H4 (cell line): ENCODE results near the gene GP1BB. TPM values are rescaled to one million over a fixed set of nuclear protein-coding genes. Genes with fewer than 3 reads are reported as not detected.
"Not testable (repeated sequence)": the region's sequence is repeated elsewhere in the genome, so short reads cannot be mapped to it uniquely, and the experiment has no call there.

Experiments used
- DNase-seq: peaks from one replicate; pipeline ENCODE4 v3.0.0-alpha.2; 2015; ENCODE audit warnings: low spot score
- total RNA-seq: library from RNA; depleted of rRNA; stranded (reverse); fragments of >200 nt; shearing (Covaris generic); gene quantifications from 2 replicates; pipeline ENCODE4 v1.2.3, GENCODE V29; 2014

Gene GP1BB
- total RNA-seq, 1 experiment from 2014 or later: 1.3 TPM

GRCh38 chr22:19714312-19715187 is 8.8 kb upstream of the GP1BB start, which contains the start of gene SEPTIN5:
Gene SEPTIN5 (plus strand): TSS chr22:19714503. CDS start chr22:19714589, 86 bp downstream.
- DNase-seq: no peak

- no peak for DNase-seq
Measured at GRCh38 chr22:19715188-19715930, 8.0 kb upstream of the GP1BB start.

DNA sequence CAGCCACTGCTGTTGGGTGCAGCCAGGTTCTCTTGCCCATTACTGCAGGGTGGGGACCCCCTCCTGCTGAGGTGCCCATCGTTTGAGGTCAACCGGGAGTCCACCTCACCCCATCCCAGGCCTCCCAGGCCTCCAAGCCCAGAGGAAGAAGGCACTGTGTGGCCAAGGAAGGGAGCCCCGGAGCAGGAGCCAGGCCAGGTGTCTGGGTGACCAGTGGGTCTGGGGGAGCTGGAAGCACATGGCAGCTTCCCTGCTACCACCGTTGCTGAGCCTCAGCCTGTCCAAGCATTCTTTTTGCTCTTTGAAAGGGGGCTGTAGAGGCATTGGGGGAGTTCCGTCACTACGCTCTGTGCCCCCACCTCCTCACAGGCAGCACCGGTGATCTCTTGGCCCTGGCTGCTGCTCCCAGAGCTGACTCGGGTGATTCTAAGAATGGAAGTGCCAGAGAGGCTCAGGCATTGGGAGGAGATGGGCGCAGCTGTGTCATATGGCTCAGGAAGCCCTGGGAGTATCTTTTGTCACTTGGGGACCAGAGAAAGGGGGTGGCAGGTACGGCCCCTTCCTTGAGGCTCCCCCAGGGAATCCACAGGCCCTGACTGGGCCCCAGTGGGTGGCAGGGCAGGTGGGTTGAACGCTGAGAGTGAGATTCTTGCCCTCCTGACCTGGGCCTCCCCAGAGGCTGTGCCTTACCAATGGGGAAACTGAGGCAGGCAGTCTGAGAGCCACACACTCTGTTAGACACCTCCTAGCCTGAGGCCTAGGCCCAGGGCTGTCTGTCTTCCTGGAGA is 7.1 kb upstream of the GP1BB start:
- no peak for DNase-seq

DNA sequence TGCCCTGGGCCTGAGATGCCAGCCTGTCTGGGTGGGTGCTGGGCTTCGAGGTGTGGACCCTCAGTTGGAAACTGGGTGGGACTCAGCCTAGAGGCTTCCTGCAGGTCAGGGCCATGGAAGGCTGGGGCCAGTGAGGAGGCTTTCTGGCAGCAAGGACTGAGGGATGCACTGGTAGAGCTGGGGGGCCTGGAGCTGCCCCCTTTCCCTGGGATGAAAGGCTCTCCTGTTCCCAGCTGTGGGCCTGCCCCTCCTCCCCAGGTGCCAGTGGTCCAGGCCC is 6.6 kb upstream of the GP1BB start:
- no peak for DNase-seq

GRCh38 chr22:19717181-19717580 is 6.2 kb upstream of the GP1BB start:
- no peak for DNase-seq

- DNase-seq: peak; percentile 11
Measured at GRCh38 chr22:19717691-19718455, 5.5 kb upstream of the GP1BB start.

GRCh38 chr22:19718456-19719049 is 4.8 kb upstream of the GP1BB start:
- DNase-seq: no peak

DNA sequence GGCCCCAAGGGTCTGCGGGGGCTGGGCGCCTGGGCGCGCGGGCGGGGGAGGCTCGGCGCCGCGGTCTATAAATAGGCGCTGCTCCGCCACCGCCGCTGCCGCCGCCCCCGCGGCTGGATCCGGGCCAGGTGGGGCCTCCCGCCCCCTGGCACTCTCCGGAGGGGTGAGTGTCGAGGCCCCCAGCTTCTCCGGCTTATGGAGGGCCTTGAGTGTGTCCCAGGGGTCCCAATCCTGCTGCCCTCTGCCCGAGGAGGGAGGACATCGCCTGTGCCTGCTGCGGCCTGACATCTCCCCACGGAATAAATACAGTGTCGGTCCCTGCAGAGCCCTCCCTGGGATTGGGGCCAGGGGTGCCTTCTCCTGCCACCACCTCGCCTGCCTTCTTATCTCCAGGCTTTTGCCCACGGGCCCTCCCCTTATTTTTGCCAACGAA is 4.3 kb upstream of the GP1BB start:
- no peak for DNase-seq

- no peak for DNase-seq
Measured at GRCh38 chr22:19719488-19720021, 3.8 kb upstream of the GP1BB start.

GRCh38 chr22:19720150-19720827 is 3.0 kb upstream of the GP1BB start:
- no peak for DNase-seq

- no peak for DNase-seq
Measured at GRCh38 chr22:19720999-19721329, 2.4 kb upstream of the GP1BB start.

GRCh38 chr22:19721330-19722177 is 1.8 kb upstream of the GP1BB start:
- no peak for DNase-seq

DNA sequence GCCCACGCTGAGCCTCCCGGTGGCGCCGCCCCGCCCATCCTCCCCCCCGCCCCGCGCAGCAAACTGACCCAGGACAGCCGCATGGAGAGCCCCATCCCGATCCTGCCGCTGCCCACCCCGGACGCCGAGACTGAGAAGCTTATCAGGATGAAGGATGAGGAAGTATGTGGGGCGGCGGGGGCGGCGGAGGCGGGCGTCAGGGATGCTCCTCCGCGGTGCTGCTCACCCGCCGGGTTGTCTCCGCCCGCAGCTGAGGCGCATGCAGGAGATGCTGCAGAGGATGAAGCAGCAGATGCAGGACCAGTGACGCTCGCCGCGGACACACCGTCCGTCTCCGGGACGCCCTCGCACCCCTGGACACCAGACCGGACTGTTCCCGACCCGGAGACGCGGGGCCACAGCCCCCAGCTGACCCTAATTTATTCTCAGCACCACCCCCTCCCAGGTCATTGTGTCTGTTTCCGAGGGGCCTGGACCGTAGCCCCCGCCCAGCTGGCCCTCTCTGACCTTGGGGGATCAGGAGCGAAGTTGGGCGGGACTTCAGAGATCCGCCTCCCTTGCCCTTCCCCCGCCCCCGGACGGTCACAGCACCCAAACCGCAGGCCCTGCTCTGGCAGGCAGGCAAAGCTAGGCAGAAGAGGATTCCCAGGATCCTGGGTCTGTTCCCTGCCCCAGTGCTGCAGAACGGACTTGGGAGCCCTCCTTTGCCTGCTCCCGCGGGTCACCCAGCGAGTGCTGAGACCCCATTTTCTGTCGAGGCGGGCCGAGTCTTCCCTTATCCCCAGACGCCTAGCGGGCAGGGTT is 959 bp upstream of the GP1BB start:
- DNase-seq: no peak

DNA sequence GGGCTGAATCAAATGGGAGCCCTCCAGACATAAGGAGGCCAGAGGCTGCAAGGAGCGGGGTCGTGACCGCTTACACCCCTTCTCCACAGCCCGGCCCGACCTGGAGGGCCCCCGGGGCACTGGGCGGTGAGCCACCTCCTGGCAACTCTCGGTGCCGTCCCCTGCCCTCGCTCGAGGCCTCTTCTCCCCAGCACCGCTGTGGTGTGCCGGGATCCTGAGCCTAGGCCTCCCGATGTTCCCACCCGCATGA is 432 bp upstream of the GP1BB start:
- no peak for DNase-seq

DNA sequence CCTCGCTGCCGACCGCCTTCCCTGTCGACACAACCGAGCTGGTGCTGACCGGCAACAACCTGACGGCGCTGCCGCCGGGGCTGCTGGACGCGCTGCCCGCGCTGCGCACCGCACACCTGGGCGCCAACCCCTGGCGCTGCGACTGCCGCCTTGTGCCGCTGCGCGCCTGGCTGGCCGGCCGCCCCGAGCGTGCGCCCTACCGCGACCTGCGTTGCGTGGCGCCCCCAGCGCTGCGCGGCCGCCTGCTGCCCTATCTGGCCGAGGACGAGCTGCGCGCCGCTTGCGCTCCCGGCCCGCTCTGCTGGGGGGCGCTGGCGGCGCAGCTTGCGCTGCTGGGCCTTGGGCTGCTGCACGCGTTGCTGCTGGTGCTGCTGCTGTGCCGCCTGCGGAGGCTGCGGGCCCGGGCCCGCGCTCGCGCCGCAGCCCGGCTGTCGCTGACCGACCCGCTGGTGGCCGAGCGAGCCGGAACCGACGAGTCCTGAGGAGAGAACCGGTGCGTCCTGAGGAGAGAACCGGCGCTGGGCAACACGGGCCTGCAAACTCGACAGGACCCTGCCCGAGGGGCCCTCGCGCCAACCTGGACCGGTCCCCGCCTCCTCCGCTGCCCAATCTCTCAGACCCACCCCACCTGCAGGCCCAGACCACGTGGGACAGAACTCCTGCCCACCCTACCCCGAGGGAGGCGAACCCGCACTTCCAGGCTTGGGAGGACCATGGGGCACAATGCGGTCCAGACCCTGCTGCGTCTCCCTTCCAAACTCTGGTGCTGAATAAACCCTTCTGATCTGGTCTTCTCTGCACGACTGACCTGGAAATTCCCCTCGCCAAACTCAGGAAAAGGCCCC is 866 bp downstream of the GP1BB start:
- DNase-seq: no peak

DNA sequence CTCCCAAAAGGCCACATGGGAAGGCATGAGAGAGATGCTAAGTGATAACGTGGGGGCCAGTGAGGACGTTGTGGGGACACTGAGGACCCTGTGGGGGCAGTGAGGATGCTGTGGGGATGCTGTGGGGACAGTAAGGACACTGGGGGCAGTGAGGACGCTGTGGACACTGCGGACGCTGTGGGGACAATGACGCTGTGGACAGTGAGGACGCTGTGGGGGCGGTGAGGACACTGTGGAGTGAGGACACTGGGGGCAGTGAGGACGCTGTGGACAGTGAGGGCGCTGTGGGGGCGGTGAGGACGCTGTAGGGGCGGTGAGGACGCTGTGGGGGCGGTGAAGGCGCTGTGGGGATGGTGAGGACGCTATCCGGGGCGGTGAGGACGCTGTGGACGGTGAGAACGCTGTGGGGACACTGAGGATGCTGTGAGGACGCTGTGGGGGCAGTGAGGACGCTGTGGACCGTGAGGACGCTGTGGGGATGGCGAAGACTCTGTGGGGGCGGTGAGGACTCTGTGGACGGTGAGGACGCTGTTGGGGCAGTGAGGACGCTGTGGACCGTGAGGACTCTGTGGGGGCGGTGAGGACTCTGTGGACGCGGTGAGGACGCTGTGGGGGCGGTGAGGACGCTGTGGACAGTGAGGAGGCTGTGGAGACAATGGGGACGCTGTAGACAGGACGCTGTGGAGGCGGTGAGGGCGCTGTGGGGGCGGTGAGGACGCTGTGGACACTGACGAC is 1.8 kb downstream of the GP1BB start:
- no peak for DNase-seq

GRCh38 chr22:19726064-19726788 is 2.9 kb downstream of the GP1BB start:
- DNase-seq: not testable (repeated sequence)
